ENCODE results near the gene ZNF20. TPM values are rescaled to one million over a fixed set of nuclear protein-coding genes. Genes with fewer than 3 reads are reported as not detected.

Gene ZNF20
- total RNA-seq, 2 donors from 2014 or later = 2.2 to 4.3 TPM

DNA sequence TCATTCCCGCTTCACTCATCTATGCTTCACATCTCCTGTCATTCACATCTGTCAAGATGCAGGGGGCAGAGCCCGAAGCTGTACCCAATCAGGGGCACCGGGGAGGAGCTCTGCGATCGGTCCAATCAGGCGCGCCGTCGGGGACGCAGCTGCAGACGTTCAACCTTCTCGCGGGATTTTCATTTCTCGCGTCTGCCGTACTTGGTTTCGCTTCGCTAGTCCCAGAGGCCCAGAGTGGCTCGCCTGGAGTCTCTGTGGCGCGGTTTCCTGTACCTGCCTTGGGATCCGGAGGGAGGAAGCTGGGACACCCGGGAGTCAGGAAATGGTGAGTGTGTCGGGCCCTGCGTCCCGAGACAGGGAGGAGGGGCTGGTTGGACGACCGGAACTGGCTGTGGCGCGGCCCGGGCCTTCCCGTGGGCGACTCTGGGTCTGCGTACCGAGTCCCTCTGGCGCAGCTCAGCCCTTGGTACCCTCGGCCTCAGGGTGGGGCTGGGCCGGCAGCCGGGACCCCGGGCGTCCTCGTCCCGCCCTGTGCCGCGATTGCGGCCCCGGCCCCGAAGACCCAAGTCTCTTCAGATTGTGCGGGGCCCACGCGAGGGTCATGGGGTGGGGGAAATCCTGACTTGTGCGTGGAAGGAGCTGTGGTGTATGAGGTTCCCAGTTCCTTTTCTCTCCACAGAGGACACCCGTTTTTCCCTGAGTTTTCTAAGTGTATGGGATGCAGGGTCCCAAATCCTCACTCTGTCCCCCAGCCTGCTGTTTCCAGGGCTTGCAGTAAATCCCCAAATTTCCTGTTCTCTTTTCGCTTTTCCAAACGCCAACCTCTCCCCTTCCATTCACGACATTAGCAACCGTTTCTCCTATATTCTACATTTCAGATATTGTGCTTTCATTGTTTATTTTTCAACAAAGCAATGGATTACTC, 23.0 kb upstream of the ZNF20 start, which contains the start of gene ZNF136:
Gene ZNF136, plus strand, starts transcription at position 215 of the 925 bp plus-strand sequence. Its CDS starts 108 bp downstream, at position 323.
- Histone ChIP-seq H3K27me3 (replicated peaks; ENCODE audit: insufficient read depth) (no peaks in the 10 kb centered on the region), H3K9me3 (no peaks in the 10 kb centered on the region), H3K27ac (peak within 1 kb of the TSS; percentile 92 to 95), H3K4me3 (peak within 1 kb of the TSS; percentile 88), H3K36me3 (no peaks in the 10 kb centered on the region), H3K4me1 (ENCODE audit: control insufficient read depth in 1 of 2, low read depth in 2 of 2) (peaks cover 18 to 38% of the 10 kb centered on the region in 2 donors)
- DNase-seq (ENCODE audit: low spot score) (peak; percentile 79), ATAC-seq (ENCODE audit: insufficient number of reproducible peaks, low FRiP score, low read depth) (peak; percentile 95)
- TF ChIP-seq, protein P1, sequence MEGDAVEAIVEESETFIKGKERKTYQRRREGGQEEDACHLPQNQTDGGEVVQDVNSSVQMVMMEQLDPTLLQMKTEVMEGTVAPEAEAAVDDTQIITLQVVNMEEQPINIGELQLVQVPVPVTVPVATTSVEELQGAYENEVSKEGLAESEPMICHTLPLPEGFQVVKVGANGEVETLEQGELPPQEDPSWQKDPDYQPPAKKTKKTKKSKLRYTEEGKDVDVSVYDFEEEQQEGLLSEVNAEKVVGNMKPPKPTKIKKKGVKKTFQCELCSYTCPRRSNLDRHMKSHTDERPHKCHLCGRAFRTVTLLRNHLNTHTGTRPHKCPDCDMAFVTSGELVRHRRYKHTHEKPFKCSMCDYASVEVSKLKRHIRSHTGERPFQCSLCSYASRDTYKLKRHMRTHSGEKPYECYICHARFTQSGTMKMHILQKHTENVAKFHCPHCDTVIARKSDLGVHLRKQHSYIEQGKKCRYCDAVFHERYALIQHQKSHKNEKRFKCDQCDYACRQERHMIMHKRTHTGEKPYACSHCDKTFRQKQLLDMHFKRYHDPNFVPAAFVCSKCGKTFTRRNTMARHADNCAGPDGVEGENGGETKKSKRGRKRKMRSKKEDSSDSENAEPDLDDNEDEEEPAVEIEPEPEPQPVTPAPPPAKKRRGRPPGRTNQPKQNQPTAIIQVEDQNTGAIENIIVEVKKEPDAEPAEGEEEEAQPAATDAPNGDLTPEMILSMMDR (IDR thresholded peaks at IDR 0.05) = no peak

DNA sequence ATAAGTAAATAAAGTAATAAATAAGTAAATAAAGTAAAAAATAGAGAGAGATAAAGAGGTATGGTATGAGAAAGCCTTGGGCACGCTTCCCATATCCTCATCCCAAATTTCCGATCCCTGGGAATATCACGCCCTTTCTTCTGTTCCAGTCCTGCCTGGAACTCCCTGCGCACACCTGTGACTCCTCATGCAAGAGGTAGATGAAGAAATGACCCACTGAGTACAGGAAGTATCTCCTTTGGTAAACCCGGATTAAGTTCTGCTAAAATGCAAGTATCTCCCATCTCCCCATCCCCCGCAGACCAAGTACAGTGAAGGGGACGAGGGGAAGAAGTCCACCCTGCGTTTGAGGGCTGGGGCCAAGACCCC, 22.3 kb upstream of the ZNF20 start:
- Histone ChIP-seq H3K27me3 (replicated peaks; ENCODE audit: insufficient read depth) (no peaks in the 10 kb centered on the region), H3K27ac (peak overlapping the region; percentile 92 to 95), H3K4me3 (peak overlapping the region; percentile 88), H3K36me3 (no peaks in the 10 kb centered on the region), H3K4me1 (ENCODE audit: control insufficient read depth in 1 of 2, low read depth in 2 of 2) (peaks cover 18 to 38% of the 10 kb centered on the region in 2 donors), H3K9me3 (no peaks in the 10 kb centered on the region)
- ATAC-seq (ENCODE audit: insufficient number of reproducible peaks, low FRiP score, low read depth) (no peak), DNase-seq (ENCODE audit: low spot score) (no peak)
- TF ChIP-seq, protein P1 (IDR thresholded peaks at IDR 0.05) = no peak

DNA sequence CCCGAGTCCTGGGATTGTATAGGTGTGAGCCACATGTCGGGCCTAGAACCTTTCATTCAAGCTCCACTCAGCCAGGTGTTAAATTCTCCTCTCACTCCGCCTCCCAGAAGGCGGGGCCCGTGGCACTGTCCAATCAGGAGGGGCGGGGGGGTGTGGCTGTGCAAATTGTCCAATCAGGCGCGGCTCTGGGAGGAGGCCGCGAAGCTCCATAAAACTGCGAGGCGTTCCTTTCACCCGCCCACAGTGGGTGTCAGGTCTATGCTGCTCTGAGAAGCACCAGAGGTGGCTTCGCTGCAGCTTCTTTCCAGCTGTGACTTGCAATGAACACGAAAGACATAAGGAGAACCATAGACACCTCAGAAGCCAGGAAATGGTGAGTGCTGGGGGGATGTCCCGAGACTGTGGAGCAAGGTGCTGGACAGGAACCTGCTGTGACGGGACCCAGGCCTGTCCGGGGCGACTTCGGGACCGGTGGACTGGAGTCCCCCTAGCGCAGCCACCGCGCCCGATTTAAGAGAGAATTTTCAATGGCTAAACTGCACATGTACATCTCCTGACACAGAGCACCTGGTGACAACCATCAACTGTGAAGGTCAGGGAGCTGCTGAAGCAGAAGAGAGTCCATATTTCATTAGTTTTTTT, 19.7 kb upstream of the ZNF20 start:
- DNase-seq (ENCODE audit: low spot score) (no peak), ATAC-seq (ENCODE audit: insufficient number of reproducible peaks, low FRiP score, low read depth) (no peak)
- Histone ChIP-seq H3K27ac (no peak overlapping the region), H3K9me3 (no peaks in the 10 kb centered on the region), H3K4me1 (ENCODE audit: control insufficient read depth in 1 of 2, low read depth in 2 of 2) (peaks cover 13 to 23% of the 10 kb centered on the region in 2 donors), H3K27me3 (replicated peaks; ENCODE audit: insufficient read depth) (no peaks in the 10 kb centered on the region), H3K4me3 (no peak overlapping the region), H3K36me3 (no peaks in the 10 kb centered on the region)
- TF ChIP-seq, protein P1 (IDR thresholded peaks at IDR 0.05) = no peak

DNA sequence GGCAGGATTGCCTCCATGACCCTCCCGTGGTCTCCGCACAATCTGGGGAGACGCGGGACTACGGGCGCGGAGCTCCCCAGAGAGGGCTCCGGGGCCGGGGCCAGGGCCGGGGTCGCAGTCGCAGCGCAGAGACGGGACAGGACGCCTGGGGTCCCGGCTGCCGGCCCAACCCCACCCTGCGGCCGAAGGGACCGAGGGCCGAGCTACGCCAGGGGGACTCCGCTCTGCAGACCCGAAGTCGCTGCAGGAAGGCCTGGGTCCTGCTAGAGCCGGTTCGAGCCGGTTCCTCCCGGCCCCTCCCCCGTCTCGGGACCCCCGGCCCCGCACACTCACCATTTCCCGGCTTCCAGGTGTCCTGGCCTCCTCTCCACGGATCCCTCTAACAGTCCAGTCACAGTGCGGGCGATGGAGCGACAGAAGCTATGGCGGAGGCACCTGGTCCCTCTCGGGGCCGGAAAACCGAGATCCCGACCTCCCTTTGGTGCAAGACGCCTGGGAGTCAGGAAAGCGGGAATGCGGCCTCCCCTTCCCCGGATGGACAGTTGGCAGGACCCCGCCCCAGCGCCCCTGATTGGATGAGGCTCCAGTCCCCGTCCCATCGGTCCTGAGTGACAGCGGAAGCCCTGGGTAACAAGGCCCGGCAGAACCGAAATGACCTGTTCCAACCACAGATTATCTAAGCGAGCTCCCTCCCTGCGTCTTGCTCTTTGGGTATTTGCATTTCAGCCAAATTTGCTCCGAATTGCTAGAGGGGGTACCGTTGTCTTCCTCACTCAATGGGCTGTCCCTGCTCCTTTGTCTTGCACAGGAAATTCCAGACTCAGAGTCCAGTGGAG, 16.3 kb upstream of the ZNF20 start, which contains the start of gene ZNF625:
Gene ZNF625, minus strand, starts transcription at position 512 of the 836 bp plus-strand sequence. Its CDS starts 176 bp downstream, at position 336.
- Histone ChIP-seq H3K4me1 (ENCODE audit: control insufficient read depth in 1 of 2, low read depth in 2 of 2) (peaks cover 3 to 10% of the 10 kb centered on the region in 2 donors), H3K36me3 (no peaks in the 10 kb centered on the region), H3K4me3 (peak within 1 kb of the TSS; percentile 90), H3K9me3 (no peaks in the 10 kb centered on the region), H3K27me3 (replicated peaks; ENCODE audit: insufficient read depth) (no peaks in the 10 kb centered on the region), H3K27ac (peak within 1 kb of the TSS; percentile 48 to 73)
- TF ChIP-seq, protein P1 (IDR thresholded peaks at IDR 0.05) = no peak
- ATAC-seq (ENCODE audit: insufficient number of reproducible peaks, low FRiP score, low read depth) (peak; percentile 73), DNase-seq (ENCODE audit: low spot score) (peak; percentile 46)

Data from thoracic aorta (tissue), 2 donors.